Epithelial cell of alveolus of lung (primary cell): Measurements from ENCODE around the gene HSFY1. TPM values are rescaled to one million over a fixed set of nuclear protein-coding genes. Genes with fewer than 3 reads are reported as not detected.

Experiments used
- total RNA-seq: library from RNA; depleted of rRNA; stranded (reverse); fragments of >200 nt; gene quantifications from 2 replicates; pipeline ENCODE4 v1.2.1, GENCODE V29; 2015

HSFY1 gene, protein sequence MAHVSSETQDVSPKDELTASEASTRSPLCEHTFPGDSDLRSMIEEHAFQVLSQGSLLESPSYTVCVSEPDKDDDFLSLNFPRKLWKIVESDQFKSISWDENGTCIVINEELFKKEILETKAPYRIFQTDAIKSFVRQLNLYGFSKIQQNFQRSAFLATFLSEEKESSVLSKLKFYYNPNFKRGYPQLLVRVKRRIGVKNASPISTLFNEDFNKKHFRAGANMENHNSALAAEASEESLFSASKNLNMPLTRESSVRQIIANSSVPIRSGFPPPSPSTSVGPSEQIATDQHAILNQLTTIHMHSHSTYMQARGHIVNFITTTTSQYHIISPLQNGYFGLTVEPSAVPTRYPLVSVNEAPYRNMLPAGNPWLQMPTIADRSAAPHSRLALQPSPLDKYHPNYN
- not detected in 2 replicates for total RNA-seq

GRCh38 chrY:18546420-18546819, at the start of gene HSFY1:
TSS of gene HSFY1 (plus strand) at chrY:18546720. CDS start at chrY:18546788, 68 bp downstream.

Other genes starting within 250 kb of the HSFY1 start
- not detected in 2 replicates for gene HSFY2, start 227.0 kb downstream of the HSFY1 start, total RNA-seq